HG02588 (cell line): ENCODE results near the gene RAB43.
"Not testable (repeated sequence)": the region's sequence is repeated elsewhere in the genome, so short reads cannot be mapped to it uniquely, and the experiment has no call there.

Experiments used
- ATAC-seq: cut with Tn5 transposase; IDR thresholded peaks from one replicate; pipeline ENCODE4 v1.9.1; 2021; ENCODE audit warnings: mild to moderate bottlenecking, moderate library complexity; ENCODE audit not compliant: unreplicated experiment

Gene RAB43

GRCh38 chr3:129121792-129122411 is at the start of gene RAB43:
TSS of gene RAB43 (minus strand) at chr3:129121804. CDS start at chr3:129121489, 315 bp downstream.
- peak; percentile 47 for ATAC-seq

DNA sequence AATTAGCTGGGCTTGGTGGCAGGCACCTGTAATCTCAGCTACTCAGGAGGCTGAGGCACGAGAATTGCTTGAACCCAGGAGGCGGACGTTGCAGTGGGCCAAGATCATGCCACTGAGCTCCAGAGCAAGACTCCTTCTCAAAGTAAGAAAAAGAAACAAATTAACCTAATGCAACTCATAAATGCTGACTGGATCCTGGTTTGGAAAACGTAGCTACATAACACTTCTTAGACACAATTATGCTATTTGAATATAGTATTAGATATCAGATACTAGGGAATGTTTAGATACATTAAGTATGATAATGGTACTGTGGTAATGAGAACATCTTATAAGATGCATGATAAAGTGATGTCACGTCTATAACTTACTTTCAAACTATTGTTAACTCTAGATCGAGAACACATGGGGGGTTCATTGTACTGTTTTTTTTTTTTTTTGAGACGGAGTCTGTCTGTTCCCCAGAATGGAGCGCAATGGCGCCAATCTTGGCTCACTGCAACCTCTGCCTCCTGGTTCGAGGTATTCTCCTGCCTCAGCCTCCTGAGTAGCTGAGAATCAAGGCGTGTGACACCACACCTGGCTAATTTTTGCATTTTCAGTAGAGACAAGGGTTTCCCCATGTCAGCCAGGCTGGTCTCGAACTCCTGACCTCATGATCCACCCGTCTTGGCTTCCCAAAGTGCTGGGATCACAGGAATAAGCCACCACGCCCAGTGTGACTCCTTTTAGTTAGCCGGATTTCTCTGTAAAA is 45.2 kb upstream of the RAB43 start:
- no peak for ATAC-seq

GRCh38 chr3:129165594-129165993 is 44.0 kb upstream of the RAB43 start:
- not testable (repeated sequence) for ATAC-seq

- no peak for ATAC-seq
These were observed 42.9 kb upstream of the RAB43 start for GRCh38 chr3:129164500-129164899.

- no peak for ATAC-seq
These were observed 41.4 kb upstream of the RAB43 start for GRCh38 chr3:129162729-129163579.

DNA sequence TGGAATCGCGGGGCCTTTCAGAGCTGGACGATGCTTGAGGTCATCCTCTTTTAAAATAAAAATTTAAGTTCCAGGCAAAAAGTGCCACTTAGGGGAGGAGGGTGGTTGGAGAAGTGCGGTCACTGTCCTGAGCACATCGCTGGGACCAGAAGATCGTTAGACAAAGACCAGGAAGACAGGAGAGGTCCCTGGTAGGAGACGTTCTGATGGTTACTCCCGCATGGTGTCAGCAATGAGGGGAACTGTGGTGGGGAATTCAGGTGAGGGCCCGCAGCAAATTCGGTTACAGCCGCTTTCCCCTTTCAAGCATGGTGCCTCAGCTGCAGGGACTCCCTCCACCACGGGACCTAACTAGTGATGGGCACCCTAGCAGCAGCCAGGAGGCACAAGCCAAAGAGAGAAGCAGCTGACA is 40.3 kb upstream of the RAB43 start:
- ATAC-seq: no peak

- peak; percentile 85 for ATAC-seq
These were observed 39.6 kb upstream of the RAB43 start, which contains the start of gene ISY1 for GRCh38 chr3:129160891-129161859. TSS of gene ISY1 (minus strand) at chr3:129161063. CDS start at chr3:129160975, 88 bp downstream.

- ATAC-seq: no peak
These were observed 23.2 kb upstream of the RAB43 start for GRCh38 chr3:129144786-129145185.

DNA sequence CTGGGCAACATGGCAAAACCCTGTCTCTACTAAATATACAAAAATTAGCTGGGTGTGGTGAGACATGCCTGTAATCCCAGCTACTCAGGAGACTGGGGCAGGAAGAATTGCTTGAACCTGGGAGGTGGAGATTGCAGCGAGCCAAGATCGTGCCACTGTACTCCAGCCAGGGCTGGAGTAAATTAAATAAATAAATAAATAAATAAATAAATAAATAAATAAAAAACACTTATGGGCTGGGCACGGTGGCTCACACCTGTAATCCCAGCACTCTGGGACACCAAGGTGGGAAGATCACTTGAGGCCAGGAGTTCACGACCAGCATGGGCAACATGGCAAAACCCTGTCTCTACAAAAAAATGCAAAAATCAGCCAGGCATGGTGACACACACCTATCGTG is 19.4 kb upstream of the RAB43 start:
- not testable (repeated sequence) for ATAC-seq

DNA sequence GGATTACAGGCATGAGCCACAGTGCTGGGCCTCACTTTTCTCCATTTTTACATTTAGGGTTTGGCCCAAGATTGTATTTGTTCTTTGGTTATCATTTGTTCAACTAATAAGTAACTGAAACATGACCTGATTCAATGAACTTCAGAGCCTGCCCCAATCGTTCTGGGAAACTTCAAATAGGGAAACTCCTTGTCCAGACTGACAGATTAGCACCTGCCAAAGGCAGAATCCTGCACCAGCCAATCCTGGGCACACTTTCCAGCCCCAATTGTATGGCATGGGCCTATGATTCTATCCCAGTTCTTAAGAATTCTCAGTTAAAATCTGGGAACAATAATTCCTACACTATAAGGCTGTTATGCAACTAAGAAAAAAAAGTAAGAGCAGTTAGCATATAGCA is 18.3 kb upstream of the RAB43 start:
- no peak for ATAC-seq

- not testable (repeated sequence) for ATAC-seq
These were observed 14.7 kb upstream of the RAB43 start for GRCh38 chr3:129136275-129136674.

DNA sequence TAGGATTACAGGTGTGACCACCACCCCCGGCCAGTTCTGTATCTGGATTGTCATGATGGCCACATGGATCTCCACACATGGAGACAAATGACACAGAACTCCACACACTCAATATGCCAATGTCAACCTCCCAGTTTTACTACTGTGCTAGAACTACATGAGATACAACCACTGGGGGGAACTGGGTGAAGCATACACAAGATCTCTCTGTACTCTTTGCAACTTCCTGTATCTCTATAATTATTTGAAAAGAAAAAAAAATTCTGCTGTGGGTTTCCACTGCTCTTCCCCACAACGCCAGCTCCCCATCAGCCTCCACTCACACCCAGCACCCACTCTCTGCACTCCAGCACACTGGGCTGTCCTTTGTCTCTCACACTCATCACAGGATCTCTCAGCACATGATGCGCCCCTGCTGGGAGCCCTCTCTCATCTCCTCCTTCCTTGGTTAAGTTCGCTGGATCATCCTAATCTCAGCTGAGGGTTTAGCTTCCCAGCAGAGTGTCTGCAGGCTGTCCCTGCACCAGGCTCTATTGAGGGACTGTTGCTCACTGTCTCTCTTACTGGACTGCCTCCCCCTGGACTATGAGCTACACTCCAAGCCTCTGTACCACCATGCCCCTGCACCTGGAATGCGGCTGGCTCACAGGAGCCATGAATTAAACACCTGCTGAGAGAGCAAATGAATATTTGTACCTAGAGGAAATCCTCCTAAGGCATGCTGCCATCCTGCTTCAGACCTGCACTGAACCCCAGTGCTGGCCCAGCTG is 10.7 kb upstream of the RAB43 start:
- ATAC-seq: no peak

DNA sequence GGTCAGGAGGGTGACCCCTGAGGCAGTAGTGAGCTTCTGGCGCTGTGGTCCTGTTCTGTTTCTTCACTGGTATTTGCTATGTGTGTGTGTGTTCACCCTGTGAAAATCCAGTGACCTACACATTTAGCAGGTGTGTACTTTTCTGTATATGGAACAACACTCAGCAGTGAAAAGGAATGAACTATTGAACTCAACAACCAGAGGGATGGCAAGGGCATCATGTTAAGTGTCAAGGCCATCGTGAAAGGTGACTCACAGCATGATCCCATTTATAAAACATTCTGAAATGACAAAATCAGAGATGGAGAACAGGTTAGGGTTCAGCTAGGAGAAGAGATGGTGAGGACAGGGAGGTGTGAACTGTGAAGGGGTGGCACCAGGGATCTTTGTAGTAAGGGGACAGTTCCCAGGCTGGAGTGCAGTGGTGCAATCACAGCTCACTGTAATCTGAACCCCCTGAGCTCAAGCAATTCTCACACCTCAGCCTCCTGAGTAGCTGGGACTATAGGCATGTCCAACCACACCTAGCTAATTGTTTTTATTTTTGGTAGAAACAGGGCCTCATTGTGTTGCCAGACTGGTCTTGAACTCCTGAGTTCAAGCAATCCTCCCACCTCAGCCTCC is 10.0 kb upstream of the RAB43 start:
- no peak for ATAC-seq

GRCh38 chr3:129130291-129130813 is 8.7 kb upstream of the RAB43 start:
- ATAC-seq: no peak

DNA sequence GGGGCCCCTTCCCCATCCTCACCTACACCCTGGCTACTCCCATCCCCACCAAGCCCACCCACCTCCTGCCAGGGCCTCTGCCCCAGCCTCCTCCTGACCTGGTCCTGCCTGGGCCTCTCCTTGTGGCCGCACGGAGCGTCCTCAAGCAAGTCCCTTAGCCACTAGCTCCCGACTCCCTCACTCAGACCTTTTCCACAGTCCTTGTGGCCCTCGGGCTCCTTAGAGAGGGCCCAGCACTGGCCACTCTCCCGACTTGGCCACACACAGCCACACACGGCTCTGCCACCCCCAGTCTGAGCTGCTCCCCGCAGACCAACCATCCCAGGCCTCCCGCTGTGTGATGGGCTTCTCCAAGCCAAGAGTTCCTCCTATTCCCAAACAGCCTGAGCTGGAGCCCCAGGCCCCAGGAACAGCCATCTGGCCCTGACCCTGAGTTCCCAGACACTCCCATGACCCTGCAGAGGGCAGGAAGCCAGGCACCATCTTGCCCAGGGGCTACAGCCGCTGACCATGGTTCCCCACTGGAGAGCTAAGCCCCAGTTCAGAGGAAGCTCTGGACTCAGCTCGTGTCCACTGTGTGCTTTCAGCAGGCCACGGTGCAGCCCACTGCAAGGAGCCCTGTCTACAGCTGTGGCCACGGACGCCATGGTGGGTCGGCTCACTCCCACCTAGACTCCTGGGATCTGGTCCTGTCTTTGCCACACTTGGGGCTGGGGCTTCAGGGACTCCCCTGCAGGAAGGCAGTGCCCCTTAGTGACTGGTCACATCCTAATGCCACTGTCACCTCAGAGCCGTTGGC is 7.0 kb upstream of the RAB43 start:
- no peak for ATAC-seq

DNA sequence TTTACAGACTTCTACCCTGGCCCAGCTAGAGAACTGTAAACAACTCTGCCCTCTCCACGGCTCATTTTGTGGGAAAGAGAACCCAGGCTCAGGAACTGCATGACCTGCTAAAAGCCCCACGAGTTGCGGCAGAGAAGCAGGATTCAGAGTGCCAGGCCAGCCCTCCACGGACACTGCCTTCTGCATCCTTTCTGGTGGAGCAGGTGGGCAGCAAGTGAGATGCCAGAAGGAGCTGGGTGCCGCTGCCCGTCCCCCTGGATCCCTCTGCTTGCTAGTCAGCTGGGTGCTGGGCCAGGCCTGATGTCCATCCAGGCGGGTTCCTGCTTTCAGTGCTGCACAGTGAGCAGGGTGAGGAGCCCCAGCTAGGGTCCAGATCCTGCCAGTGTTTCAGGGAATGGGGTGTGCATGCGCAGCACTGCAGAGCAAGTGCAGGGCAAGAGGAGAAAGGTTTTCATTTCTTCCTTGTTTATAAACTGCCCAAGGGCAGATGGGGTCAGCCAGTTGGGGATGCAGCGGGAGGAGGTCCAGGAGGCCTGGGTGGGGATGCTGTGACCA is 5.2 kb upstream of the RAB43 start:
- ATAC-seq: no peak

DNA sequence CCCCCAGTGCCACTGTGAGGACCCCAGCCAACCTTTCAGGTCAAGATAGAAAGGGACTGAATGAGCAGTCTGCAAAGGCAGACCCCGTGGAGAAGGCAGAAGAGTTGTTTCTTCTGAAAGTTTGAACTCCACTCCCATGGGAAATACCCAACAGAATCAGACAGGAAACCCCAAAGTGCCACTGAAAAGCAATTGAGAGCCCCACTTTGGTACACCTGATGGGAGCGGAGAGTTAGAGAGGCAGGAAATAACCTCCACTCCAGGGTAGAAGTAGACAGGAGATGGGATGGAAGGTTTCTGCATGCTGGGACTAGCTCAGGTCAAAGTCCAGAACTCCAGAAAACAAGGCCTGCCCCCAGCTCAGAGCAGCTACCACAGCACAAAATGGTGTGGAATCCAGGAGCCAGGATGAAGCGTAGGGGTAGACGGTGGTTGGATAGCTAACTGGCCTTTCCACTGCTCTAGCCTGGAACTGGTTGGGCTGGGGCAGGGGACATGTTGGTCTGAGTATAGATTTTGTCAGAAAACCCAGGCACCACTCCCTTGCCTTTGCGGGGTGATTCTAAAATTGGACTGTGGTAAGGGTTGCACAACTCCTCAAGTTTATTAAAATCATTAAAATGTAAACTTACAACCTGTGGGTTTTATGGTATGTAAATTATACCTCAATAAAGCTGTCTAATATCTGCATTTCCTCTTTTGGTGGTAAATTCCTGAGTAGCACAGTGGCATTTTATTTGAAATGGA is 1.9 kb upstream of the RAB43 start:
- no peak for ATAC-seq
